Esophagus squamous epithelium (tissue), 5 donors: ENCODE data around the gene AXIN2. TPM values are rescaled to one million over a fixed set of nuclear protein-coding genes. Genes with fewer than 3 reads are reported as not detected.
A peak's percentile ranks its signal among the peaks of the same experiment; 100 is the strongest.

Experiments used
- DNase-seq: peaks from one replicate; lab custom pipeline; 2025; lab: John Stamatoyannopoulos, UW
- H3K27ac ChIP-seq, 4 donors: fragments of 200-600 bp; sonication (generic); one replicate each; pipeline ENCODE4 v1.5.1; 2016 to 2019; ENCODE audit warnings: mild to moderate bottlenecking in 1 of 4
- H3K27me3 ChIP-seq, 4 donors: fragments of 200-600 bp; sonication (generic); 1 replicate in 3 of 4; 2 replicates in 1 of 4; pipeline versions ENCODE4 v1.5.1 to v1.6.0; 2017 to 2021; ENCODE audit warnings: antibody characterized with exemption in 1 of 4
- H3K36me3 ChIP-seq, 3 donors: fragments of 200-600 bp; sonication (generic); one replicate each; pipeline ENCODE4 v1.5.1; 2016 to 2019
- H3K4me1 ChIP-seq, 3 donors: fragments of 200-600 bp; sonication (generic); one replicate each; pipeline ENCODE4 v1.5.1; 2017 to 2019
- H3K4me3 ChIP-seq, 4 donors: fragments of 200-600 bp; sonication (generic); 1 replicate in 3 of 4; 2 replicates in 1 of 4; pipeline ENCODE4 v1.5.1; 2016 to 2019; ENCODE audit warnings: mild to moderate bottlenecking in 2 of 4, moderate library complexity in 1 of 4
- H3K9me3 ChIP-seq, 3 donors: fragments of 200-600 bp; sonication (generic); one replicate each; pipeline ENCODE4 v1.5.1; 2016 to 2019
- CTCF ChIP-seq, 6 experiments: fragments of 450-650 bp in 4 of 6; fragments of 200-600 bp in 2 of 6; sonication (generic) in 2 of 6; IDR thresholded peaks; one replicate each; pipeline ENCODE4 v1.5.1; 2016 to 2019; ENCODE audit warnings: antibody characterized with exemption in 6 of 6, mild to moderate bottlenecking in 4 of 6, moderate library complexity in 4 of 6
- POLR2A ChIP-seq, 4 donors: fragments of 450-650 bp; IDR thresholded peaks; one replicate each; pipeline ENCODE4 v1.6.1; 2017; ENCODE audit warnings: antibody characterized with exemption in 4 of 4, mild to moderate bottlenecking in 4 of 4, moderate library complexity in 3 of 4
- WGBS, 2 donors: methylation state at CpG; one replicate each; pipeline ENCODE4 v1.1.5; 2018; 5-methylcytosine and 5-hydroxymethylcytosine counted together
- intact Hi-C: fragments of 100-400 bp; cut with DNase I; formaldehyde crosslinking; loops from one replicate; pipeline ENCODE4 v1.15.0; 2022
- total RNA-seq, 4 donors: library from RNA; depleted of rRNA; stranded (reverse); fragments of >200 nt; gene quantifications; one replicate each; pipeline ENCODE4 v1.1.0, GENCODE V29; 2016
- donor health status: DM: yes; HTN: yes; CAD: no.

The AXIN2 gene
- total RNA-seq, 4 donors from 2014 or later, result 0.83 to 10.9 (median 6.2) TPM

GRCh38 chr17:65536573-65537342, 24.7 kb downstream of the AXIN2 start:
- TF ChIP-seq POLR2A (IDR thresholded peaks at IDR 0.05), result no peak
- no peak for TF ChIP-seq CTCF (IDR thresholded peaks at IDR 0.05)
- peaks cover 3 to 80% (median 16%) of the 10 kb centered on the region in 3 donors for H3K36me3 ChIP-seq
- H3K27me3 ChIP-seq, result no peaks in the 10 kb centered on the region
- peak overlapping the region in 3 of 4 donors; percentile 45 to 48 (median 46) for H3K27ac ChIP-seq
- no peaks in the 10 kb centered on the region for H3K9me3 ChIP-seq
- intact Hi-C loops, result no loop called here
- peaks cover 6 to 64% (median 14%) of the 10 kb centered on the region in 3 donors for H3K4me1 ChIP-seq
- 87% methylated on average over 17 to 23 of the region's 35 CpGs for WGBS, 2 donors
- DNase-seq, result no peak
- no peak overlapping the region for H3K4me3 ChIP-seq

DNA sequence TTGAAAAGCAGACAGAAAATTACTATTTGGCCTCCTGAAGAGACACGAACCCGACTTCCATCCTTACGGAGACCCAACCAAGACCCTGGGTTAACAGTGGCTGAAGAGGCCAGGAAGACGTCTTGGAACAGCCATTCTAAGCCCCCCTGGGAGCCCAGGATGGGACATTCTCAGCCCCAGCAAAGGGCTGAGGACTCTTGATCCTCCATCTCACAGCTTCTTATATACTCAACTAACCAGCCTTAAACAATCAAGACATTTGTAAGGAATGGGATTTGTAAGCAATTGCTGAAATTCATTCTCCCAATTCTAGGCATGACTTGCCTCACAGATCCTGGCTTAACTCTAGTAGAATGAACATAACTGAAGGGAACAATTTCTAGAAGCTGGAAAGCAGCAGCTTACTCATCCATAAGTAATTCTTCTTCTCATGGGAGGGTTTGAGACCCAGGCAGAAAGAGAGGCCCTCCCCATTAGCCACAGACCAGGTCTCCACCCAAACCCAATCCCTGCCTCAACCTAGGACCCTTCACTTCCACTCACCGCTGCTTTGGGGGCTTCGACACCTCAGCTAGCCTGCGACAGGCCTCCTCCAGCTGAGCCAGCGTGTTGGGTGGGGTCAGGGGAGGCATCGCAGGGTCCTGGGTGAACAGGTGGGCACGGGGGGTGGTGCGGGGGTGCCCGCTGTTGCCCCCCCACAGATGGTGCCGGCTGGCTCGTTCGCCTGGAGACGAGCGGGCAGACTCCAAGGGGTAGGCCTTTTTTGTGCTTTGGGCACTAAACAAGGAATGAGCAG, 25.5 kb downstream of the AXIN2 start:
- 80 to 99% methylated on average over 2 to 9 of the region's 17 CpGs for WGBS, 2 donors
- H3K27me3 ChIP-seq, result no peaks in the 10 kb centered on the region
- DNase-seq, result no peak
- peaks cover 3 to 76% (median 16%) of the 10 kb centered on the region in 3 donors for H3K36me3 ChIP-seq
- H3K9me3 ChIP-seq, result no peaks in the 10 kb centered on the region
- H3K4me1 ChIP-seq, result peaks cover 8 to 67% (median 16%) of the 10 kb centered on the region in 3 donors
- intact Hi-C loops, result no loop called here
- no peak overlapping the region for H3K4me3 ChIP-seq
- peak overlapping the region; percentile 44 to 48 (median 46) for H3K27ac ChIP-seq
- TF ChIP-seq CTCF (IDR thresholded peaks at IDR 0.05) (no peak), POLR2A (IDR thresholded peaks at IDR 0.05) (no peak)

GRCh38 chr17:65533852-65534457, 27.5 kb downstream of the AXIN2 start:
- Histone ChIP-seq H3K4me3 (no peak overlapping the region), H3K9me3 (no peaks in the 10 kb centered on the region), H3K4me1 (peaks cover 8 to 65% (median 23%) of the 10 kb centered on the region in 3 donors), H3K27ac (no peak overlapping the region), H3K27me3 (no peaks in the 10 kb centered on the region), H3K36me3 (peaks cover 3 to 72% (median 16%) of the 10 kb centered on the region in 3 donors)
- DNase-seq, result no peak
- TF ChIP-seq CTCF (IDR thresholded peaks at IDR 0.05), result no peak
- no peak for TF ChIP-seq POLR2A (IDR thresholded peaks at IDR 0.05)
- 81 to 85% methylated on average over 5 to 9 of the region's 9 CpGs for WGBS, 2 donors
- intact Hi-C loops, result no loop called here

GRCh38 chr17:65533056-65533745, 28.2 kb downstream of the AXIN2 start:
- H3K4me3 ChIP-seq, result no peak overlapping the region
- peaks cover 8 to 59% (median 23%) of the 10 kb centered on the region in 3 donors for H3K4me1 ChIP-seq
- no peaks in the 10 kb centered on the region for H3K9me3 ChIP-seq
- 71 to 78% methylated on average over 8 to 10 of the region's 13 CpGs for WGBS, 2 donors
- no peak for DNase-seq
- intact Hi-C loops, result no loop called here
- peak overlapping the region; percentile 34 to 78 (median 54) for H3K27ac ChIP-seq
- TF ChIP-seq CTCF (IDR thresholded peaks at IDR 0.05) (no peak), POLR2A (IDR thresholded peaks at IDR 0.05) (no peak)
- peaks cover 3 to 78% (median 16%) of the 10 kb centered on the region in 3 donors for H3K36me3 ChIP-seq
- no peaks in the 10 kb centered on the region for H3K27me3 ChIP-seq
